HepG2 (cell line): Measurements from ENCODE around the gene ADAMTS16.

ENCODE experiments used
- CHD2 ChIP-seq: IDR thresholded peaks from 2 replicates; pipeline ENCODE4 v1.6.1; 2011; ENCODE audit warnings: low read depth, low read length, improper control_type of control experiment
- CHD4 ChIP-seq: fragments of 200-600 bp; sonication (generic); IDR thresholded peaks from 2 replicates; pipeline ENCODE4 v1.7.0; 2017; ENCODE audit warnings: mild to moderate bottlenecking, low read length, borderline replicate concordance
- FIP1L1 ChIP-seq: fragments of 200-400 bp; formaldehyde crosslinking; IDR thresholded peaks from 2 replicates; pipeline ENCODE4 v1.6.1; 2018; ENCODE audit warnings: low read depth, mild to moderate bottlenecking, low read length, moderate library complexity, borderline replicate concordance; ENCODE audit not compliant: insufficient read depth
- JUNB ChIP-seq: sonication (generic); formaldehyde crosslinking; IDR thresholded peaks from 2 replicates; pipeline ENCODE4 v1.8.0; 2022; ENCODE audit warnings: missing genetic modification reagents, mild to moderate bottlenecking, borderline replicate concordance
- NBN ChIP-seq: fragments of 450-650 bp; conservative IDR thresholded peaks from 2 replicates; pipeline ENCODE4 v1.6.1; 2017
- NFE2L2 ChIP-seq: fragments of 150-350 bp; IDR thresholded peaks from 2 replicates; pipeline ENCODE4 v1.6.1; 2014; ENCODE audit warnings: low read length
- POLR2AphosphoS2 ChIP-seq: IDR thresholded peaks from 2 replicates; pipeline ENCODE4 v1.6.1; 2011; ENCODE audit warnings: low read depth, low read length, improper control_type of control experiment
- POLR2AphosphoS5 ChIP-seq: IDR thresholded peaks from 2 replicates; pipeline ENCODE4 v1.6.1; 2012; ENCODE audit warnings: low read depth, low read length
- RFXANK ChIP-seq: IDR thresholded peaks from 2 replicates; pipeline ENCODE4 v1.6.1; 2016
- SIN3B ChIP-seq: fragments of 150-350 bp; IDR thresholded peaks from 2 replicates; pipeline ENCODE4 v1.6.1; 2014; ENCODE audit warnings: low read length
- TAF1 ChIP-seq: sonication (generic); formaldehyde crosslinking; IDR thresholded peaks from 2 replicates; pipeline ENCODE4 v1.4.0; 2020; ENCODE audit warnings: missing genetic modification reagents
- ZNF296 ChIP-seq: sonication (generic); formaldehyde crosslinking; conservative IDR thresholded peaks from 2 replicates; pipeline ENCODE4 v1.5.0; 2020; ENCODE audit warnings: mild to moderate bottlenecking, missing genetic modification reagents
- ZNF629 ChIP-seq: sonication (generic); formaldehyde crosslinking; conservative IDR thresholded peaks from 2 replicates; pipeline ENCODE4 v1.5.0; 2020; ENCODE audit warnings: missing genetic modification reagents
- ZNF776 ChIP-seq: sonication (generic); formaldehyde crosslinking; IDR thresholded peaks from 2 replicates; pipeline ENCODE4 v1.4.0; 2020; ENCODE audit warnings: mild to moderate bottlenecking, missing genetic modification reagents

GRCh38 chr5:5266297-5266696 lies 126.2 kb downstream of the ADAMTS16 start:
- TF ChIP-seq CHD4 (no peak), SIN3B (no peak), POLR2AphosphoS2 (no peak), RFXANK (no peak), TAF1 (CRISPR knock-in tag) (no peak), JUNB (CRISPR knock-in tag) (no peak), POLR2AphosphoS5 (no peak), NFE2L2 (no peak), ZNF776 (CRISPR knock-in tag) (no peak), FIP1L1 (no peak), ZNF296 (no peak), ZNF629 (CRISPR knock-in tag) (no peak), NBN (no peak), CHD2 (no peak)
